HG03159 (cell line): Measurements from ENCODE around the gene CHPF.
A peak's percentile ranks its signal among the peaks of the same experiment; 100 is the strongest.

Experiments used
- ATAC-seq: cut with Tn5 transposase; IDR thresholded peaks from one replicate; pipeline ENCODE4 v1.9.1; 2021; ENCODE audit warnings: mild to moderate bottlenecking, moderate library complexity; ENCODE audit not compliant: unreplicated experiment

CHPF gene

GRCh38 chr2:219533930-219534661, 9.5 kb downstream of the CHPF start:
- no peak for ATAC-seq

GRCh38 chr2:219532378-219532649, 11.3 kb downstream of the CHPF start:
- ATAC-seq, result no peak

DNA sequence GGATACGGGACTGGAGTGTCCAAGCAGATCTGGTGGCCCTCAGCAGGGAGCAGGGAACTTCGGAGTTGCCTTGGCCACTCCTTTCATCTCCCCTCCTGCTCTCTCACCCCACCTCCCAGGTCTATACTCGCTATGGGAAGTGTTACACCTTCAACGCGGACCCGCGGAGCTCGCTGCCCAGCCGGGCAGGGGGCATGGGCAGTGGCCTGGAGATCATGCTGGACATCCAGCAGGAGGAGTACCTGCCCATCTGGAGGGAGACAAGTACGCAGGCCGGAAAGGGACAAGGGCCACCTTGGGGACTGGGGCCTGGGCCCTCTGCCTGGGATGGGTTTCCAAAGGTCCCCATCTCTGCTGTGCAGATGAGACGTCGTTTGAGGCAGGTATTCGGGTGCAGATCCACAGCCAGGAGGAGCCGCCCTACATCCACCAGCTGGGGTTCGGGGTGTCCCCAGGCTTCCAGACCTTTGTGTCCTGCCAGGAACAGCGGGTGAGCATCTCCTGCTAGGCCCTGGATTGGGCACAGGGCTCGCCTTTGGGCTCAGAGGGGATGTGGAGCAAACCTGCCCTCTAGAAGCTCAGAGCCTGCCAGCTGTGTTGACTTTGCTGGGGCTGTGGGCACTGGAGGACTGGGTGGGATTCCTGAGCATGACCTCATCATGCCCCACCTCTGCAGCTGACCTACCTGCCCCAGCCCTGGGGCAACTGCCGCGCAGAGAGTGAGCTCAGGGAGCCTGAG, 11.8 kb downstream of the CHPF start:
- no peak for ATAC-seq

DNA sequence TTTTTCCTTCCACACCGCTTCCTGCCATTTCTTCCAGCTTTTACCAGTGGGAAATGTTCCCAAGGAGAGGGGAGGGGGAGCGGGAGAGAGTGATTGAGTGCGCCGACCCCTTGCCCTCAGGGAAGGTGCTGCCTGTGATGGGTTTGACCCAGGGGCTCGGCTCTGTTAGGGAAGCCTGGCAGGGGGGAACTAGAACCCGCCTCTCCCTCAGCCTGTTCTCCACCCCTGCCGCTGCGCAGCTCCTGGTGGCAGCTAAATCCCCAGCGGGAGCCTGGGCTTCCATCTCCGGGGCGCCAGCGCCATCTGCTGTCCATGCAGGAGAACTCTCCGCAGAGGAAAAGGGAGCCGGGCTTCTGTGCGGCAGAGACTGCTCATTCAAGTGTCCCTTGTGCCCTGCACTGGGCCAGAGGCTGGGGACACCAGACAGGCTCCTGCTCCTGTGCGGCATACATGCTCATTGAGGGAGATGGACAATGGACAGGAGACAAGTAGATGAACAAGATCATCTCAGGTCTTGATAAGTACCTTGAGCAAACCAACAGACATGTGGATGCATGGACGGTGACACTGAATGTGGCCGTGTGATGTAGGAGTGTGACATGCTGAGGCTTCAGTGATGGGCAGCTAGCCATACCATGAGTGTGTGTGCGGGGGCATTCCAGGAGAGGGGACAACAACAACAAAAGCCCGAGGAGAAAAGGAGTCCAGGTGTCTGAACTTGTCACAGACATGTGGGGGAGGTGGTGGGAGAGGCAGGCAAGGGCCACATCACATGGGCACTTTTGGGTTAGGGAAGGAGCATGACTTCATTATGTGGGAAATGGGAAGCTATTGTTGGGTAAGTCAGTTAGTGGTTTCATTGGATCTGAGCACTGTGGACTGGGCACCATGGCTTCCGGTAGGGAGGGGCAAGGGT, 13.3 kb downstream of the CHPF start:
- ATAC-seq, result peak; percentile 90

GRCh38 chr2:219527472-219527871, 16.1 kb downstream of the CHPF start:
- ATAC-seq, result no peak

GRCh38 chr2:219527076-219527394, 16.6 kb downstream of the CHPF start:
- ATAC-seq, result no peak

DNA sequence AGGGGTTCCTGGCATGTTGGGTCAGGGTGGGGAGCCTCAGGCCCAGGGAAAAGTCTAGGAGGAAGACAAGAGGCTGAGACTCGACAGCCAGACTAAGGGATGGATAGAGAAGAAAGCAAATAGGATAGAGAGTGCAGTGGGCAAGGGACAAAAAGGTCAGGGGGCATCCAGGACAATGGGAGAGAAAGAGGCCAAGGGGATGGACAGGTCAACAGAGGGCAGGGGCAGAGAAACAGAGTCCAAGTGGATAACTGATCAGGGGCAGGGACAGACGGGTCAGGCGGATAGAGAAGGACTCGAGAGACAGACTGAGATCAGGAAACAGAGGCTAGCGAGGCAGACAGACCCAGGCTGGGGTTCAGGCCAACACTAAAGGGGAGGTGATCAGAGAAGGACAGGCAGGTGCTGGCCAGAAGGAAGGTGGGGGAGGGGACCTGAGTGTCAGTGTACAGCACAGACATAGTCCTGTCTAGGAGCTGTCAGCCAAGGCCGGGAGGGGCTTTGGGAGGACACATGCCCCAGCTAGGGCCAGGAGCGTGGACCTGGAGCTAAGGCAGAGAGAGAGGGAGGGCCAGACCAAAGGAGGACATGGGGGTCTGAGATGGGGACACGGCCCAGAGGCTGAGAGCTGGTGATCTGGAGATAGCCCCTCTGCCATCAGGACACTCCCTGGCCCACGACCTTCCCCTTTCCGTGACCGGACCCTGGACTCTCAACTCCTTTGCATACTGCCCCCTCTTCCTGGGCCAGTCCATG, 17.1 kb downstream of the CHPF start:
- ATAC-seq, result no peak

DNA sequence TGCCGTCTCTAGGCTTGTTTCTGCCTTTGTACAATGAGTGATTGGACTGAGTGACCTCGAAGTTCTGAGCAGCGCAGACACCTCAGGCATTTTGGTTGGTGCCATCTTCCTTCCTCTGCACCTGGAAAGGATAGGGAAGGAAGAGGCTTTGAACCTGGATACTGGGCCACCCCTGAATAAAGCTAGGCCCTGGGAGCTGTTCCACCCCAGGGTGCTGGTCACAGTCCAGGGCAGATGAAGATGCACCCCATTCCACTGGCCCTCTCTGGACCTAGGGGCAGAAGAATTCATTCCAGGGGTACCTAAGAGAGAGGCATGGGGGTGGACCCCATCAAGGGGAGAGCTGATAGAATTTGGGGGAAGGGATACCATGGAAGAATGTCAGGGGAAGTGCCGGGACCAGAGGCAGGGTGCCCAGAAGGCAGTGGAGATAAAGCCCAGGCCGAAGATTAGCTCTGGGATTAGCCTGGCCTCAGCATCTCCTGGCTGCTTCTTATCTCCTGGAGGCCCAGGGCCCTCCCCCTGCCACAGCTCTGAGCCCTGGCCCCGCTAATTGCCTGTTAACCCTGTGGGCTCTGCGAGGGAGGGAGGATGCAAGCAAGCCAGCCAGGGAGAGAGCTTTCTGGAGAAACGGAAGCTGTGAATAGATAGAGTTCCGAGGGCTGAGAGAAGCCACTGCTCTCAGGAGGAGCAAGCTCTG, 17.9 kb downstream of the CHPF start:
- no peak for ATAC-seq

- no peak for ATAC-seq
These were observed 18.8 kb downstream of the CHPF start for GRCh38 chr2:219524817-219525216.

- no peak for ATAC-seq
These were observed 20.5 kb downstream of the CHPF start for GRCh38 chr2:219523031-219523671.

DNA sequence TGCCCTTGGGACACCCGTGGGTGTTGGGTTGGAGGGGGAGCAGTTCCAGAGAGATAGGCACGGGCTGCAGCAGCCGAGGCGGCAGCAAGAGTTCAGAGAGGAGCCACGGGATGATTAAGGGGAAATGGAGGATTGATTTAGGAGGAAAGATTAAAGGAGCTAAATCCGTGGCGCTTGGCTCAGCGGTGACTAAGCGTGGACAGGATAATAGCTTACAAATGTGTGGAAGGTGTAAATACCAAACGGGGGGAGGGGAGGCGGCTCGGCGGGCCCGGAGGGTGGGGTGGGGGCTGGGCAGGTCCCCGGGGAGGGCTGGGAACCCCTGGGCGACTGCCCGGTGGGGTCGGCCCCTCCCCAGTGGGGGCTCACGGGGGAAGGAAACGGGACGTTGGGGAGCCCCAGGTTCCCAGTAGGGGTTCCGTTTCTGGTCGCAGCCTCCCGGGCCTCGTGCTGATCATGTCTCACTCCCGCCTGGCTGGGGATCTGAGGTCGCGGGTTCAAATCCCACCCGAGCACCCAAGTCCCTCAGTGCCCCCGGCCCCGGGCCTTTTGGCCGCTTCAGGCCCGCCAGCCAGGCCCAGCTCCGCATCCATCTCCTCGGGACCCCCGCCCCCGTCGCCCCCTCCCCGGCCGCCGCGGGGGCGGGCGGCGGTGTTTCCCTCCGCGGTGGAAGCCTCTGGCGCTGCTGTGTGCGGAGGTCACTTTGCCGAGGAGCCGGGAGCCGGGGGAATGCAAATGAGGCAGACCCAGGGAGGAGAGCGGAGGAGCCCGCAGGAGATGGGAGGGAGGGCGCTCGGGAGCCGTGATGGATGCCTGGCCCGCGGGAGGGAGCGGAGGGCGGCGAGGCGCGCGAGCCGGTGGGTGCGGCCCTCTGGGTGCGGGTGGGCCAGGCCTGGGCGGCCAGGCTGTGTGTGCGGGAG, 21.2 kb downstream of the CHPF start:
- no peak for ATAC-seq

GRCh38 chr2:219521066-219521880, 22.3 kb downstream of the CHPF start:
- no peak for ATAC-seq

- ATAC-seq, result no peak
These were observed 23.5 kb downstream of the CHPF start for GRCh38 chr2:219520079-219520478.

DNA sequence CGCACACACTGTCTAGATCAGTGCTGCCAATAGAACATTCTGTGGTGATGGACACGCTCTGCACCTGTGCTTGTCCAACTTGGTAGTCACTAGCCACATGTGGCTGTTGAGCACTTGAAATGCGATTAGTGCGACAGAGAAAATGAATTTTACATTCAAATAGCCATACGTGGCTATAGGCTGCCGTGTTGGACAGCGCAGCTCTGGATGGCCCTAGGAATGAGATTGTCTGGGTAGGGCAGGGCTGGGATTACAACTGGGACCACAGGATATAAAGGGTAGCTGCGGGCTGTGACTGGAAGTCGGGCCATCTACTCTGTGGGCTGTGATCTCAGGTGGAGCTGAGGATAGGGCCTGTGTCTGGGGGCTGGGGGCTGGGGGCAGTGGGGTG, 24.1 kb downstream of the CHPF start:
- ATAC-seq, result no peak

DNA sequence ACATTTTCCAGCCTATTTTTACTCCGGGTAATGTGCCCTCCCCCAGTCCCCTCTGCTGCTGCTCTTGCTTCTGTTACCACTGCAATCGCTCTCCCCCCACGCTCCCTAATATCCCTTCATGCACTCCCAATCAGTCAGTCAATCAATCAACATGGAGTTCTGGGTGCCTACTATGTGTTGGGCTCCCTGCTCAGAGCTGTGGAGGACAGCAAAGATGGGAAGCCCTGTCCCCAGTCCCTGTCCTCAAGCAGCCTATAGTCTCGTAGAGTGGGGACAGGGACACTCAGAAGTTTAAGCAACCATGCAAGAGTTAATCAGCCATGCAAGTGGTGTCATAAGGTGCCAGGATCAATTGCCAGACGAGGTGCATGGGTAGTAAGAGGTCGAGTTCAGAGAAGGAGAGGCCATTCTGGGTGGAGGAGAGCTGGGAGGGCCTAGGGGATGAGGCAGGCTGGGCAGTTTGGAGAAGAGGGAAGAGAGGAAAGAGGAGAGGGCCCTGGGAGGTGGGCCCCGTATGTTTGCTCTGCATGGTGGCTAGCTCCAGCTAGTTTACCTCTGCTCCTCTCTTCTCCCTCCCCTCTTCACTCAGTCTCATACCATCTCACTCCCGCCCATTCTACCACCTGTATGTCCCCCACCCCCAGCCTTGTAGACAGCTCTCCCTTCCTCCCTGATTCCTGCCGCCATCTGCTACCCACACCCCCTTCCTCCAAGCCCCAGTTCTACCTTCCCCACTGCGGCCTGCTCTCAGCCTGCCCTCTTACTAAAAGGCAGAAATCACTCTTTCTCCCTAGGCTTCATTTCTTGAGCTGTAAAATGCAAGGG, 25.4 kb downstream of the CHPF start:
- ATAC-seq, result no peak

DNA sequence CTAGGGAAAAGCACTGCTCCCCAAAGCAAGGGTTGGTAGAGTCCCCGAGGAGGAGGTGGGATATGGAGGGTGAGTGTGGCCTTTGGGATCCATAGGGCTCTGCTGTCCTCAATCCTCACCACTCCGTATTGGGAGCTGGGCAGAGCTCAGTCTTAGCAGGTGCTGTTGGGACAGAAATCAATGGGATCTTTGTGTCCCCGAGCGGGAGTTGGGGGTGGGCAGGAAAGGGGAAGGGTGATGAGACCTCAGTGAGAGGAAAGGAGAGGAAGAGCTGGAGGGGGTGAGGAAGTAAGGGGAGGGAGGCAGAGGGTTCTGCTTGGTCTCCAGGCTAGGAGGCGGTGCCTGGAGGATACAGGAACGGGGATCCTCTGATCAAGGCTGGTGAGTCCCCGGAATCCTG, 26.7 kb downstream of the CHPF start:
- ATAC-seq, result no peak

DNA sequence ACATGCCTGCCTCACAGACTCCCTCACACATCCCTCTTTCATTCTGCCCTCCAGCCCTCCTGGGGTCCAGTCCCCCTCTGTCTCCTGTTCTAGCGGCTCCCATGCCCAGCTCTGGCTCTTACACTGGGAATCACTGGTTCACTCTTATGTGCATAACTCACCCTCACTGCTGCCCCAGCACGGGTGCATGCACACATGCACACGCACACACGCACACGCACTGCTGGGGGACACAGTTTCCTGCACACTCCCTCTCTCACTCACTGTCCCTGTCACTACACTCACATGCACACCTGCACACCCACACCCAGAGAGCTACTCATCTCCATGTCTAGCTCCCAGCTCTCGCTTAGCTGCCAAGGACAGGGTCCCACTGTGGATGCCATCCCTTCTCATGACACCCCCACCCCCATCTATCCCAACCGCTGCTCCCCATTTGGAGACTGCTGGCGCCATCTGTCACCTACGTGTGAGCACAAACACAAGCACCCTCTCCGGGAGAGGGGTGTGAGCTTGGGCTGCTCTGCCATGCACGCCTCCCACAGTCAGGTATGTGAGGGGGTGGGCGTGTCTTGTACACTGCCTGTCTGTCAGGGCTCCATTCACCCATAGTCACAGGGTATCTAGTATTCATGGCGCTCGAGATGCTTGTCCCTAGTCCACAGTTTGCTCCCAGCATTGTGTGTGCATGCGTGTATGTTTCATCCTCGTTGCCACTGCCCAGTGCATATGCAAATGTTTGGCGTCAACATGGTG, 27.6 kb downstream of the CHPF start:
- no peak for ATAC-seq
